Measurements from ENCODE around the gene DARS2. TPM values are rescaled to one million over a fixed set of nuclear protein-coding genes. Genes with fewer than 3 reads are reported as not detected.
"Not testable (repeated sequence)": the region's sequence is repeated elsewhere in the genome, so short reads cannot be mapped to it uniquely, and the experiment has no call there.

The DARS2 gene, protein sequence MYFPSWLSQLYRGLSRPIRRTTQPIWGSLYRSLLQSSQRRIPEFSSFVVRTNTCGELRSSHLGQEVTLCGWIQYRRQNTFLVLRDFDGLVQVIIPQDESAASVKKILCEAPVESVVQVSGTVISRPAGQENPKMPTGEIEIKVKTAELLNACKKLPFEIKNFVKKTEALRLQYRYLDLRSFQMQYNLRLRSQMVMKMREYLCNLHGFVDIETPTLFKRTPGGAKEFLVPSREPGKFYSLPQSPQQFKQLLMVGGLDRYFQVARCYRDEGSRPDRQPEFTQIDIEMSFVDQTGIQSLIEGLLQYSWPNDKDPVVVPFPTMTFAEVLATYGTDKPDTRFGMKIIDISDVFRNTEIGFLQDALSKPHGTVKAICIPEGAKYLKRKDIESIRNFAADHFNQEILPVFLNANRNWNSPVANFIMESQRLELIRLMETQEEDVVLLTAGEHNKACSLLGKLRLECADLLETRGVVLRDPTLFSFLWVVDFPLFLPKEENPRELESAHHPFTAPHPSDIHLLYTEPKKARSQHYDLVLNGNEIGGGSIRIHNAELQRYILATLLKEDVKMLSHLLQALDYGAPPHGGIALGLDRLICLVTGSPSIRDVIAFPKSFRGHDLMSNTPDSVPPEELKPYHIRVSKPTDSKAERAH
- polyA plus RNA-seq (ENCODE audit: insufficient read length in 3 of 3): 10 to 100 TPM; 24.5 to 27.4 (median 24.9) TPM
- long read RNA-seq, donor 1, partial matches to known transcripts: 572 of 619 reads
- long read RNA-seq, donor 1, other reads (novel, unspliced or antisense): 40 of 619 reads
- long read RNA-seq, donor 2, partial matches to known transcripts: 0 of 2 reads
- long read RNA-seq, donor 2, other reads (novel, unspliced or antisense): 0 of 2 reads
- long read RNA-seq, donor 3, partial matches to known transcripts: 0 of 6 reads
- long read RNA-seq, donor 3, other reads (novel, unspliced or antisense): 0 of 6 reads
- long read RNA-seq, donor 4, partial matches to known transcripts: 206 of 810 reads
- long read RNA-seq, donor 4, other reads (novel, unspliced or antisense): 600 of 810 reads
- long read RNA-seq, donor 5: 0 reads
- long read RNA-seq, donor 6, partial matches to known transcripts: 372 of 784 reads
- long read RNA-seq, donor 6, other reads (novel, unspliced or antisense): 409 of 784 reads
- long read RNA-seq, donor 7, partial matches to known transcripts: 750 of 1,260 reads
- long read RNA-seq, donor 7, other reads (novel, unspliced or antisense): 505 of 1,260 reads
- long read RNA-seq, donor 8, transcript DARS2-201 (17 exons, 3,441 nt): major isoform, 5 of 7 reads
- long read RNA-seq, donor 8, partial matches to known transcripts: 0 of 7 reads
- long read RNA-seq, donor 8, other reads (novel, unspliced or antisense): 0 of 7 reads
- long read RNA-seq, donor 9, partial matches to known transcripts: 647 of 840 reads
- long read RNA-seq, donor 9, other reads (novel, unspliced or antisense): 189 of 840 reads
- long read RNA-seq, donor 10, partial matches to known transcripts: 0 of 1 reads
- long read RNA-seq, donor 10, other reads (novel, unspliced or antisense): 0 of 1 reads
- long read RNA-seq, donor 11, partial matches to known transcripts: 290 of 517 reads
- long read RNA-seq, donor 11, other reads (novel, unspliced or antisense): 225 of 517 reads
- long read RNA-seq, donor 12, partial matches to known transcripts: 387 of 632 reads
- long read RNA-seq, donor 12, other reads (novel, unspliced or antisense): 245 of 632 reads
- long read RNA-seq, donor 13, partial matches to known transcripts: 733 of 1,671 reads
- long read RNA-seq, donor 13, other reads (novel, unspliced or antisense): 933 of 1,671 reads
- long read RNA-seq, donor 14, partial matches to known transcripts: 618 of 1,344 reads
- long read RNA-seq, donor 14, other reads (novel, unspliced or antisense): 723 of 1,344 reads
- long read RNA-seq, donor 15, partial matches to known transcripts: 0 of 1 reads
- long read RNA-seq, donor 15, other reads (novel, unspliced or antisense): 0 of 1 reads
- long read RNA-seq, donor 16, partial matches to known transcripts: 10 of 18 reads
- long read RNA-seq, donor 16, other reads (novel, unspliced or antisense): 0 of 18 reads

DNA sequence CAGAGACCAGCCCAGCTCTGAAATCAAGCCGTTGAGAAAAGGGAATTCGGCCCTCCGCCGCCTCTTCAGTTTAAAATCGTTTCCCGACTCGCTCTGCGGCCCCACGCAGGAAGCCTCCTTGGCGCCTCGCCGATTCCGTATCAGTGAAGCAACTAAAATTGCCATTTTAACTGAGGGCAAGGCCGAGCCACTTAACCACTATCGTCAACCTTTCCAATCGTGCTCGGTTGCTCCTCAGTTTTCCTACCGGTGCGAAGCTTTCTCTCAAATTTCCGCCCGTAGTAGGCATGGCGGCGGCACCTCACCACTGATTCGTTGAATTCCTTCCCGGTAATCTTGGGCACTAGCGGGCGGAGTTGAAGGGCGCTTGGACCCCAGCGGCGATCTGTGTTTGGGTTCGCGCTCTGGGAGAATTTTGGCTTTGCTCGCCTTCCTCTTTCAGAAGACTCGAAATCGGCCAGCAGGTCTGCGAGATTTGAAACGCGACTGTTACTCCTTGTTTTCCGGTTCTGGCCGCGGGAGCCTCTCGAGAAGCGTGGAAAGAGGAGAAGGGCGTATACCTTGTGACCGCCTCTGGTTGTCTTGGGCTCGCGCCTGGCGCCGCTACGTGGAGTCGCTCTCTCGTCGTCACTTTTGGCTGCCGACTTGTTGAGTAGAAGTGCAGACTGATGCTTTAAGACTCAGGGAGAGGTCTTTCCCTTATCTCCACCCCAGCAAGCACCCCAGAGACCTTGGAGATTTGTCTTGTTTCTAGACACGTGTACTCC, at the start of gene DARS2, which contains the start of gene CENPL:
TSS of gene DARS2 (plus strand) at position 359 of the 767 bp plus-strand sequence. CDS start 557 bp downstream, outside the sequence.
TSS of gene CENPL (minus strand) at position 569 of the 767 bp plus-strand sequence. CDS start 13,584 bp downstream, outside the sequence.
- DNase-seq (ENCODE audit: extremely low read depth in 1 of 11, low read depth in 9 of 11, low spot score in 4 of 11): peak; percentile 87 to 98 (median 96)

DNA sequence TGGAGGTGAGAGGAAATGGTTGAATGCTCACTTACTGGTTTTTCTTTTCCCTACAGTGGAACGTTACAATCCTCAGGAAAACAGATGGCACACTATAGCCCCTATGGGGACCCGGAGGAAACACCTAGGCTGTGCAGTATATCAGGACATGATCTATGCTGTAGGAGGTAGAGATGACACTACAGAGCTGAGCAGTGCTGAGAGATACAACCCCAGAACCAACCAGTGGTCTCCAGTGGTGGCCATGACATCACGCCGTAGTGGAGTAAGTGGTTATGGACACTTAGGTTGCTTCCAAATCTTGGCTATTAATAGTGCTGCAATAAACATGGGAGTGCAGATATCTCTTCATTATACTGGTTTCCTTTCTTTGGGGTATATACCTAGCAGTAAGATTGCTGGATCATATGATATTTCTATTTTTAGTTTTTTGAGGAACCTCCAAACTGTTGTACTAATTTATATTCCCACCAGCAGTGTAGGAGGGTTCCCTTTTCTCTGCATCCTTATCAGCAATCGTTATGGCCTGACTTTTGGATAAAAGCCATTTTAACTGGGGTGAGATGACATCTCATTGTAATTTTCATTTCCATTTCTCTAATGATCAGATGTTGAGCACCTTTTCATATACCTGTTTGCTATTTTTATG, 48.8 kb upstream of the DARS2 start:
- no peak for DNase-seq (ENCODE audit: extremely low read depth in 1 of 11, low read depth in 9 of 11, low spot score in 4 of 11)

DNA sequence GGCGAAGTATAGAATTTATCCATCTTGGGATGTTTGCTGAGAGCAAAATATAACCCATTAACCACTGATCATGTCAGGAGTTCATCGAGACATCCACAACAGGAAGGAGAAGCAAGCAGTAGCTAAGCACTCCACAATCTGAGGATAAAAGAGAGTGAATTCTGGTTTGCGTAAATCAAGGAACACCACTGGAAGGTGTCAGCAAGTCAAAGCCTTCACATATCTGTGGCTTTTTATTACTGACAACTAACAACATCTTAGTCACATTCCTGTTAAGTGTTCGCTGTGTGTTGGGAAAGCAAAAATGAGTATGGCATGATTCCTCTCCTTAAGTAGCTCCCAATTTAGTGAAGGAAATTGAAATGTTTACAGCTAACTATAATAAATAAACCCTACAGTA, 44.5 kb upstream of the DARS2 start:
- DNase-seq (ENCODE audit: extremely low read depth in 1 of 11, low read depth in 9 of 11, low spot score in 4 of 11): no peak

DNA sequence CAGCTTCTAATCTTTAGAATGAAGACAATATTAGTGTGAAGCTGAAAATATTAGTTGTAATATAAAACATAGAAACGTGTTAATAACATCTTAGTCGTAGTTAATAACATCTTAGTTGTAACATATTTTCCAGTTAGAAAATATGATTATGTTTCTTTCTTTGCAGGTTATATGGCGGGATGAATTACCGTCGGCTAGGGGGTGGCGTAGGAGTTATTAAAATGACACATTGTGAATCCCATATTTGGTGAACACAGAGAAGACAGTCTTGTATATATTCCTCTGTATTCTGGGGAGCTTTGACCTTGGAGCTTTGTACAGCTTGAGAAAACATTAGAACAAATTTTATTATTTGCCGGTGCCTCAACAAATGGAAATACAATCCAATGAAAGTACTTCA, 39.5 kb upstream of the DARS2 start:
- no peak for DNase-seq (ENCODE audit: extremely low read depth in 1 of 11, low read depth in 9 of 11, low spot score in 4 of 11)

DNA sequence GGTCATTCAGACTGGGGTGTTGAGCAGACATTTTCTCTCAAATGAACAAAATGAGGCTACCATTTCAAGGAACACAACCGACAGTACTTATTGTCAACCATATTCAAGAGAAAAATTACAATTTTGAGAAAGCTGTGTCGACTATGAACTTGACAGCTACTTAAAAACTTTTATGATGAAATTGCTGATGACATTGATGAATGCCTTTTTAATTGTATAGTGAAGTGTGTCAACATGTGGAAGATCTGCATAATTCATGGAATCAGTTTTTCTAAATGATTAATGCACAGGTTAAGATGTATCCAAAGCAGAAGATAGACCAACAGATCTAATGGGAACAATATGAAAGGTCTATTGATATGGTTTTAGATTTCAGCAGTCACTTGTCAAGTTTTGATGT, 34.6 kb upstream of the DARS2 start:
- DNase-seq (ENCODE audit: extremely low read depth in 1 of 11, low read depth in 9 of 11, low spot score in 4 of 11): no peak

DNA sequence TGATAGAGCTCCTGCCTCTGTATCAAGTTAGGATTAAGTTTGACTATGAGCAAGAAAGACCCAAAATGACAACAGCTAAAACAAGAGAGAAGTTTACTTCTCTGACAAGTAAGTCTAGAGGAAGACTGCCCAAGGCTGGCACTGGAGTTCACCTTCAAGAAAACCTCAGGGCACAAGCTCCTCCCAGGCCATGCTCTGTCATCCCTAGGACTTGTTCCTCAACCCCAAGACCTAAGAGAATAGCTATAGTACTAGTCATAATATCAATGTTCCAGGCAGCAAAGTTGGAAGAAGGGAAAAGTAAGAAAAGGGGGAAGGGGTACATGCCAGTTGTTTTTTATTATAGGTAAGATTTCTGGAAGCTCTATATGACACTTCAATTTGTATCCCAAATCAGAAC, 26.4 kb upstream of the DARS2 start:
- no peak for DNase-seq (ENCODE audit: extremely low read depth in 1 of 11, low read depth in 9 of 11, low spot score in 4 of 11)

DNA sequence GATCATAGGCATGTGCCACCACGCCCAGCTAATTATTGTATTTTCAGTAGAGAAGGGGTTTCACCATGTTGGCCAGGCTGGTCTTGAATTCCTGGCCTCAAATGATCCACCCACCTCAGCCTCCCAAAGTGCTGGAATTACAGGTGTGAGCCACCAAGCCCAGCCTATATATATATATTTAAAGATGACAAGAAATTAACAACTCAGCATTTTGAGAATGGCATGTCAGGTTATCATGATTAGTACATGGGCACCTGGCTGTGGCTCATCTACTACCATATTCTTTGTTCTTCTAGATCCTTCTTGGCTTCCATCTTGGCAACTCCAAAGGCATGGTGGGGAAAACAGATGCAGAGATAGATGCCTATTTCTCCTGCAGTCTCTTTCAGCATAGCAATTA, 24.5 kb upstream of the DARS2 start:
- not testable (repeated sequence) for DNase-seq (ENCODE audit: extremely low read depth in 1 of 11, low read depth in 9 of 11, low spot score in 4 of 11)

DNA sequence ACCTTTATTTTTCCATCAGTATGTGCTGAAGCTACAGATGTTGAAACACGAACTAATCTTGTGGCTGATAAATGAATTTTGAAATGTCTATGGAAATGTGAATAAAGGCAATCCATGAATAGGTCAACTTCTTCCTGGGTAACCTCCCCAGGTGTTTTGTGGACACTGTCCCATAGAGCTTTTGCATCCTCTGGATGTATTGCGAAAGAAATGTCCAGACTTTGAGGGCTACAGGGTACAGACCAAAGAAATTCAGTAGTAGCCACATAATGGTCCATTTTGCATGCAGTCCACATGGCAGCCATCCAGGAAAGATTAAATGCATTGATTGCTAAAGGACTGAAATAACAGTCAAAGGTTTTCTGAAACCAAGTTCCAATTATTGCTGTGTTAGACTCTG, 21.5 kb upstream of the DARS2 start:
- DNase-seq (ENCODE audit: extremely low read depth in 1 of 11, low read depth in 9 of 11, low spot score in 4 of 11): no peak

DNA sequence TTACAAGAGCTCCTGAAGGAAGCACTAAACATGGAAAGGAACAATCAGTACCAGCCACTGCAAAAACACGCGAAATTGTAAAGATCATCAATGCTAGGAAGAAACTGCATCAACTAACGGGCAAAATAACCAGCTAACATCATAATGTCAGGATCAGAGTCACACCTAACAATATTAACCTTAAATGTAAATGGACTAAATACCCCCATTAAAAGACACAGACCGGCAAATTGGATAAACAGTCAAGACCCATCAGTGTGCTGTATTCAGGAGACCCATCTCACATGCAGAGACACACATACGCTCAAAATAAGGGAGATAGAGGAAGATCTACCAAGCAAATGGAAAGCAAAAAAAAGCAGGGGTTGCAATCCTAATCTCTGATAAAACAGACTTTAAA, 10.8 kb upstream of the DARS2 start:
- not testable (repeated sequence) for DNase-seq (ENCODE audit: extremely low read depth in 1 of 11, low read depth in 9 of 11, low spot score in 4 of 11)

DNA sequence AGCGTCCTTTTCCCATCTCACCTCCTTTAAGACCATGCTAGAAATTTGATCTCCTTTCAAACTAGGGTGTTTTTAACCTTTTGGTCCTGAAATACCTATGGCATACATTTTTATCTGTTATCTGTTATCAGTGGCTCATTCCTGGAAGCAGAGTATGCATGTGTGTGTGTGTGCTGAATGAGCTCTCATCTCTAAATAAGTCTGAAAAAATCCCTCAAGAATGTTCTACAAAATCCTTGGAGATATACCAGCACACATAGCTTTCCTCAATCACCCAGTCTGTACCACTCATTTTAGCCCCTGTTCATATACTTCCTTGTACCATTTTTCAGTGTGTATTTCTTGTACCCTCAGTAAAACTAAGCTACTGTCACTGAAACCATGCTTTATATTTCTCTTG, 6.0 kb upstream of the DARS2 start:
- no peak for DNase-seq (ENCODE audit: extremely low read depth in 1 of 11, low read depth in 9 of 11, low spot score in 4 of 11)

DNA sequence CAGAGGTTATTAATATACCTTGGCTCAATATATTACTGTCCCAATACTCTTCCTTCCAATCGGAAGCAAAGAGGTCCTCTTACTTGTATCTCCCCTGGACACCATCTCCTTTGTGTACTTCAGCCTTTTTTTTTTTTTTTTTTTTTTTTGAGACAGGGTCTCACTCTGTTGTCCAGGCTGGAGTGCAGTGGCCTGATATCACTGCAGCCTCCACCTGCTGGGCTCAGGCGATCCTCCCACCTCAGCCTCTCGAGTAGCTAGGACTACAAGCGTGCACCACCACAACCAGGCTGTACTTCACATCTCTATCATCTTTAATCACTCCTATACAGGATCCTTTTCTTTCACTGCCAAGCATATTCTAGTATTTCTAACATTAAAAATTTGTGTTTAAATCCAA, 2.8 kb upstream of the DARS2 start:
- no peak for DNase-seq (ENCODE audit: extremely low read depth in 1 of 11, low read depth in 9 of 11, low spot score in 4 of 11)

DNA sequence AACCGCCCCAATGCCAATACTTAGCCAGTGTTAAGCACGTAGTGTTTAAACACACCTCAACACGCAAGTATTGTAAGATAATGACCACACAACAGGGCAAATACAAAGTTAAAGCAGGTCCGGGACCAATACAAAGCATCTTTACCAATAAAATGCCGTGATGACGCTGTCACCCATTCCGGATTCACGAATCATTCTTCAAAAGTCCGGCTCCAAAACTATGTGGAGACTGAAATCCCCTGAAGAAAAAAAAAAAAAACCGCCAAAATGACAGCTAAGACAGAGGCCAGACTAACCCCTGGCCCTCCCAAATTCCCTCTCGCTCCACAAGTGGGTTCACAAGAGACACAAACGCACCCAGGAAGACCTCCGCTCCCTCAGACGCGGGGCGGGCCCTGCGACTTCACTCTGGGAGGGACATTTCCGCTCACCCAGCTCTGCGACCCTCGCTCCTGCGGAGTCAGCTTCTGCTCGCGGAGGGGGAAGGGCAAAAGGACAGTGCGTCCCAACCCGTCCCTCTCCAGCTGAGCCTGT, 625 bp upstream of the DARS2 start:
- DNase-seq (ENCODE audit: extremely low read depth in 1 of 11, low read depth in 9 of 11, low spot score in 4 of 11): peak in 5 of 11 donors; percentile 1 to 5 (median 1)

DNA sequence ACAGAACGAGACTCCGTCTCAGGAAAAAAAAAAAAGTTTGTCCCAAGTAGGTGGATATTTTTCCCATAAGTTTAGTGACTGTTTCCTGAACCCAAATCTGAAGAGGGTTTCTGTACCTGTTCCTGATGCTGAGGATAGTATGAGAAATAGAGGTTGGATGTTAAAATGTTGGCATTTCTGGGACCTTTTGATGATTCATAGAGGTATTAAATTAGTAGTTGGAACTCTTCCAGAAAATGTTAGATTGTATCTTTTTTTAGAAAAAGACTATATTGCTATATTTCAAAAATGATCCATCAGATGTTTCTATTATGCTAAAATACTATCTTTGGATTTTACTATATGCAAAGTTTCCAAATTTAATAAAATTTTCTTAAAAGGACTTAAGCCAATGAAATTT, 3.1 kb downstream of the DARS2 start:
- no peak for DNase-seq (ENCODE audit: extremely low read depth in 1 of 11, low read depth in 9 of 11, low spot score in 4 of 11)

DNA sequence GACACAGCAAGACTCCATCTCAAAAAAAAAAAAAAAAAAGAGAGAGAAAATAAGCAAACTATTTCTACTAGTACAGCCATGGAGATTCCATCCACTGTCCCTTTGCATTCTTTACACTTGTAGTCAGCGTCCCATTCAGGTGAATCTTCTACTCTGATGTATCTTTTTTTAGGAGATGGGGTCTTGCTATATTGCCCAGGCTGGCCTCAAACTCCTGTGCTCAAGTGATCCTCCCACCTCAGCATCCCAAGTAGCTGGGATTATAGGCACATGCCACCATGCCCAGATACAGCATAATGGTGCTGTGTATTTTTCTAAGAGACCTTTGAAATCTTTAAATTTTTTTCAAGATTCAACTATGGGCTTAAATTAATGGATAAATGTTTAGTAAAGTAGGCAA, 8.3 kb downstream of the DARS2 start:
- no peak for DNase-seq (ENCODE audit: extremely low read depth in 1 of 11, low read depth in 9 of 11, low spot score in 4 of 11)

DNA sequence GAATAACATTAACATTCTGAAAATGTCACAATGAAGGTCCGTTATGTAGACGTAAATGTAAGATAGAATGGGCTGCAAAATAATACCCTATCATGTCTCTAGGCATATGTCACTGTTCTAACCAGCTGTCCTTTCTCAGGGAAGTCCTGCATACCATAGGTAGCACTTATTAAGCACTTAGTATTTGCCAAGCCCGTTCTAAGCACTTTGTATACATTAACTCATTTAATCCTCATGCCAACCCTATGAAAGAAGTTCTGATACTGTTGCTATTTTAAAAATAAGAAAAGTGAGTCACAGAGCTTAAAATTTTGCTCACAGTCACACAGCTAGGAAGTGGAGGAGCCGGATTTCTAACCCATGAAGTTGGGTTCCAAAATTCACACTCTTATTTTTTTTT, 27.6 kb downstream of the DARS2 start:
- no peak for DNase-seq (ENCODE audit: extremely low read depth in 1 of 11, low read depth in 9 of 11, low spot score in 4 of 11)

DNA sequence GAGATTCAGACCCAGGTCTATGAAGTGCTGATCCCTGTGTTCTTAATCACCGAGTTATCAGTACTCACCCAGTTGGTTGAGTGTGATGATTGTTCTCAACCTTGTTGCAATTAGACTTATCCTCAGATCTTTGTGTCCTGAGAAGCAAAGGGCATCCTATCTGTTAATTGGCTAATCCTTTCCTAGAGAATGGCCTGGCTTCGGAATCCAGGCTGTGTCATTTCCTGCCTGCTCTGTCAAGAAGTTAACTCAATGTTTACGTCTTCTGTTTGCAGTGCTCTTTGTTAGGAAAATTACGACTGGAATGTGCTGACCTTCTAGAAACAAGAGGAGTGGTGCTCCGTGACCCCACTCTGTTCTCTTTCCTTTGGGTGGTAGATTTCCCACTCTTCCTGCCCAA, 28.6 kb downstream of the DARS2 start:
- DNase-seq (ENCODE audit: extremely low read depth in 1 of 11, low read depth in 9 of 11, low spot score in 4 of 11): no peak
